HG03064 (cell line): ENCODE data around the gene CERKL.

ENCODE experiments used
- ATAC-seq: cut with Tn5 transposase; IDR thresholded peaks from one replicate; pipeline ENCODE4 v1.9.1; 2021; ENCODE audit warnings: low read depth; ENCODE audit not compliant: unreplicated experiment

CERKL gene

GRCh38 chr2:181526014-181526413, 130.9 kb downstream of the CERKL start:
- ATAC-seq = no peak

GRCh38 chr2:181523756-181524155, 133.1 kb downstream of the CERKL start:
- no peak for ATAC-seq

GRCh38 chr2:181520253-181520652, 136.7 kb downstream of the CERKL start:
- ATAC-seq = no peak

DNA sequence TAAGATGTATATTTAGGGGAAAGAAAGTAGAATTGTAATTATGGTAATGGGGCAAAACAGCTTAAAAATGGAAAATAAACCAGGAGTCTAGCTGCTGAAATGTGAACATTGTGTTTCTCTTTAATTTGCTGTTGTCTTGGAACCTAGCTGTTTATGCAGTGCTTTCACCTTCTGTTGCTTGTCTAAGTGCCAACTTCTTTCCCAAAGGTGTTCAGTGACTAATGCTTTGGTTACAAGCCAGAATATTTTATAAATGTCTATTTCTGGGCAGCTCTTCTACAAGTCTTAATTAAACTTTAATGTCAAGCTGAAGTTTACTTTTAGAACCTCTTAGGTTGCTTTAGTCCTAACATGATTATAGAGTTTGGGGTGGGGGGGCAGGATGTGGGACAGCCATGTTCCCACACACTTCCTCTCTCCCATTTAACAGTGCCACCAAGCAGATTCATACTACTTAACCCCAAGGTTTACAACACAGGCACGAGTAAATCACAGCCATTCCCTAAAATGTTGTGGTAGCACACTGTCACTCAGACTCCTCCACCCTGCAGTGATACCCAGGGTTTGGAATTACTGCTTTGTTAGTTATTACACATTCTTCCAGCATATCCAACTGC, 139.1 kb downstream of the CERKL start:
- no peak for ATAC-seq

GRCh38 chr2:181516992-181517391, 139.9 kb downstream of the CERKL start:
- no peak for ATAC-seq

- no peak for ATAC-seq
Observed at GRCh38 chr2:181515719-181516118, 141.2 kb downstream of the CERKL start.

DNA sequence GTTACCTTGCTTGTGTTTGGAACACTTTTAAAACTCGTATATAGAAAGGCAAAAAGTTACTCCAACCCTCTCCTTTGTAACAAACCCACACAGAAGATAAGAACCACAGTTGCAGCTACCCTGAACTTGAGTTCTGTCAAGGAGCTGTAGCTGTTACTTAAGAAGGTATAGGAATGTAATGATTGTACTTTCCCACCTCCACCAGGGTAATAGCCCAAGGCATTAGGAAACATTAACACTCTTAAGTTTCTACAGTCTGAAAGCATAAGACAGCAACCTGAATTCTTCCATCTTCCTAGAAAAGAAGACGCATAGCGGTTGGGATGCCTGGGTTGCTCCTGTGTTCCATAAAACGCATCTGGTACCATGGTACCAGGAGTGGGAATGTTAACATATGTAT, 156.7 kb downstream of the CERKL start:
- no peak for ATAC-seq

- ATAC-seq = no peak
Observed at GRCh38 chr2:181499231-181499630, 157.7 kb downstream of the CERKL start.
